ENCODE data around the gene KREMEN1. TPM values are rescaled to one million over a fixed set of nuclear protein-coding genes. Genes with fewer than 3 reads are reported as not detected.

Gene KREMEN1
- total RNA-seq, 1 donor from 2014 or later, result 24.6 TPM

DNA sequence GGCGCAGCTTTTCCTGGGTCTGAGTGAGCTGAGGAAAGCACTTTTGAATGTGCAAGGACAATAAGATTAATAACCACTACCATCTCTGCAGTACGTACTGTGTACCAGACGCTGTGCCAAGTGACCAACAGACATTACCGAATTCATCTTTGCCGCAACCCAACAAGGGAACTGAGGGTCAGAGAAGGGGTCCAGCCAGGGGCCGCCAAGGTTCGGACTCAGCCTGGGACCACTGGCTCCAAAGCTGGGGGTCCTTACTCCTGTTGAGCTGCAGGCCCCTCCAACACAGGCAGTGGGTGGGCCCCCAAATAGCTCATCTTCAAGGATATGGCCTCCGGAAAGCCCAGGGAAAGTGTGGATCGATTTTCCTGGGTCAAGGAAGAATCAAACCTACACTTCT is 77.9 kb downstream of the KREMEN1 start:
- intact Hi-C loops (cut with DNase I), result no loop called here
- Histone ChIP-seq H3K27me3 (no peaks in the 10 kb centered on the region), H3K4me1 (peaks cover 12% of the 10 kb centered on the region), H3K27ac (no peak overlapping the region), H3K9me3 (no peaks in the 10 kb centered on the region), H3K4me3 (no peak overlapping the region), H3K36me3 (peaks cover 0 to 3% of the 10 kb centered on the region in 2 donors)
- no peak for TF ChIP-seq POLR2A (IDR thresholded peaks at IDR 0.05)
- TF ChIP-seq, protein P1, sequence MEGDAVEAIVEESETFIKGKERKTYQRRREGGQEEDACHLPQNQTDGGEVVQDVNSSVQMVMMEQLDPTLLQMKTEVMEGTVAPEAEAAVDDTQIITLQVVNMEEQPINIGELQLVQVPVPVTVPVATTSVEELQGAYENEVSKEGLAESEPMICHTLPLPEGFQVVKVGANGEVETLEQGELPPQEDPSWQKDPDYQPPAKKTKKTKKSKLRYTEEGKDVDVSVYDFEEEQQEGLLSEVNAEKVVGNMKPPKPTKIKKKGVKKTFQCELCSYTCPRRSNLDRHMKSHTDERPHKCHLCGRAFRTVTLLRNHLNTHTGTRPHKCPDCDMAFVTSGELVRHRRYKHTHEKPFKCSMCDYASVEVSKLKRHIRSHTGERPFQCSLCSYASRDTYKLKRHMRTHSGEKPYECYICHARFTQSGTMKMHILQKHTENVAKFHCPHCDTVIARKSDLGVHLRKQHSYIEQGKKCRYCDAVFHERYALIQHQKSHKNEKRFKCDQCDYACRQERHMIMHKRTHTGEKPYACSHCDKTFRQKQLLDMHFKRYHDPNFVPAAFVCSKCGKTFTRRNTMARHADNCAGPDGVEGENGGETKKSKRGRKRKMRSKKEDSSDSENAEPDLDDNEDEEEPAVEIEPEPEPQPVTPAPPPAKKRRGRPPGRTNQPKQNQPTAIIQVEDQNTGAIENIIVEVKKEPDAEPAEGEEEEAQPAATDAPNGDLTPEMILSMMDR (IDR thresholded peaks at IDR 0.05), result no peak
- no peak for TF ChIP-seq POLR2AphosphoS5 (IDR thresholded peaks at IDR 0.05; ENCODE audit: insufficient read depth in 1 of 2, low read depth in 1 of 2)
- DNase-seq (ENCODE audit: extremely low spot score in 2 of 2), result peak in 1 of 2 donors; percentile 72

DNA sequence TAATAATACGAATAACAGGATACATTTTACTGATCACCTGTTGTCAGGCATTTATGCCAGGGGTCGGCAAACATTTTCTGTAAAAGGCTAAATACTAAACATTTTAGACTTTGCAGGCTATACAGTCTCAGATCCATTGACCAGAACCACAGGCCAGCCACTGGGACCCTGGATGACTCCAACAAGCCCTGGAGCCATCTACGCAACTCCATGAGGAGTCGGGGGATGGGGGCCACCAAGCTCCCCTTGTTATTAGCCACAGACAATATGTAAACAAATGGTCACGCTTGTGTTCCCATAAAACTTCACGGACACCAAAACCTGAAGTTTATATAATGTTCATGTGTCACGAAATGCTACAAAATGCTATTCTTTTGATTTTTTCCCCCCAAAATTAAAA is 78.5 kb downstream of the KREMEN1 start:
- DNase-seq (ENCODE audit: extremely low spot score in 2 of 2), result peak in 1 of 2 donors; percentile 34
- no peak overlapping the region for H3K27ac ChIP-seq
- no peak for TF ChIP-seq POLR2AphosphoS5 (IDR thresholded peaks at IDR 0.05; ENCODE audit: insufficient read depth in 1 of 2, low read depth in 1 of 2)

DNA sequence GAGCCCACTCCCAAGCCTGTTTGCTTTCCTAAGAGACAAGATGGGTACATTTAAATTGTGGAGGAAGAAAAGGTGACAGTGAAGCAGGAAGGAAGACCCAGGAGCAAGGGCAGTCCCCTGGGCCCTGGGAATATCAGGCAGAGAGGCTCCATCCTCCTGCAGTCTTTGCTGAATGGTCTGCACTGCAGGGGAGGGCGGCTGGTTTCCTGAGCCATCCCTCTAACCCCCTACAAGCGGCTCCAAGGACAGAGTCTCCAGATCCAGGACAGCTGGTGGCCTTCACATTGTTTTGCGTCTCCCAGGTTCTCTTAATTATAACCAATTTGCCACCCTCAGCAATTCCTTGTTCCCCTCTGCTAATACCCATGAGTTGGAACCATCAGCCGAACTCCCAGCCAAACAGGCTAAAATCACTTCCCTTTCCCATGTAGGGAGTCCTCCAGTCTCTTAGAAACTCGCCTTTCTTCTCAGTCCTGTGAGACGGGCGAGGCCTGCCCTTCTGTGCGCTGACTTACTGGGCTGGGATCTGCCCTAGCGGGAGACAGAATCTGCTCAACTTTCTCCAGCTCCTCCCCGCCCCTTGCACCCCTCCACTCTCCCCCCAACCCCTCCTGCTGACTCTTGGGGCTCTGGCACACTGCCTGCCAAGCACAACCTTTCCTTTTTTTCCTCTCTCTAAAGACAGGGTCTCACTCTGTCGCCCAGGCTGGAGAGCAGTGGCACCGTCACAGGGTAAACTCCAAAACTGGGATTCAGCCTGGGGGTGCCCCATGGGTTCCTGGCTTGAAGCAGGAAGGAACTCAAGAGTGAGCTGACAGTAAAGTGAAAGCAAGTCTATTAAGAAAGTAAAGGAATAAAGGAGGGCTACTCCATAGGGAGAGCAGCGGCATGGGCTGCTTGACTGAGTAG is 79.5 kb downstream of the KREMEN1 start:
- peaks cover 12% of the 10 kb centered on the region for H3K4me1 ChIP-seq
- TF ChIP-seq POLR2A (IDR thresholded peaks at IDR 0.05), result no peak
- intact Hi-C loops (cut with DNase I), result no loop called here
- no peaks in the 10 kb centered on the region for H3K9me3 ChIP-seq
- no peak overlapping the region for H3K4me3 ChIP-seq
- peak in 1 of 2 donors; percentile 32 for DNase-seq (ENCODE audit: extremely low spot score in 2 of 2)
- H3K36me3 ChIP-seq, result no peaks in the 10 kb centered on the region
- no peaks in the 10 kb centered on the region for H3K27me3 ChIP-seq
- H3K27ac ChIP-seq, result peak overlapping the region; percentile 3

More for the DNA sequence above, 78.5 kb downstream of the KREMEN1 start:
- peaks cover 0 to 3% of the 10 kb centered on the region in 2 donors for H3K36me3 ChIP-seq
- H3K9me3 ChIP-seq, result no peaks in the 10 kb centered on the region
- no peak overlapping the region for H3K4me3 ChIP-seq
- intact Hi-C loops (cut with DNase I), result no loop called here
- peaks cover 12% of the 10 kb centered on the region for H3K4me1 ChIP-seq
- no peaks in the 10 kb centered on the region for H3K27me3 ChIP-seq

DNA sequence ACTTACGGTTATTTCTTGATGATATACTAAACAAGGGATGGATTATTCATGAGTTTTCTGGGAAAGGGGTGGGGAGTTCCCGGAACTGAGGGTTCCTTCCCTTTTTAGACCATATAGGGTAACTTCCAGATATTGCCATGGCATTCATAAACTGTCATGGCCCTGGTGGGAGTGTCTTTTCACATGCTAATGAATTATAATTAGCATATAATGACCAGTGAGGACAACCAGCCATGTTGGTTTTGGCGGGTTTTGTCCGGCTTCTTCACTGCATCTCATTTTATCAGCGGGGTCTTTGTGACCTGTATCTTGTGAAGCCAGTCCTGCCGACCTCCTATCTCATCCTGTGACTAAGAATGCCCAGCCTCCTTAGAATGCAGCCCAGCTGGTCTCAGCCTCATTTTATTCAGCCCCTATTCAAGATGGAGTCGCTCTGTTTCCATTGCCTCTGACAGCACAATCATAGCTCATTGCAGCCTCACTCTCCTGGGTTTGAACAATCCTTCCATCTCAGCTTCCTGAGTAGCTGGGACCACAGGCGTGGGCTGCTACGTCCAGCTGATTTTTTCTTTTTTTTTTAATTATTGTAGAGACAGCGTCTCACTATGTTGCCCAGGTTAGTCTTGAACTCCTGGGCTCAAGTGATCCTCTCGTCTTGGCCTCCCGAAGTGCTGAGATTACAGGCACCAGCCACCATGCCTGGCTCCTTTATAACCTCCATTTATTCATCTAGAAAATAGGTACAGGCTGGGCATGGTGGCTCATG is 80.3 kb downstream of the KREMEN1 start:
- Histone ChIP-seq H3K27me3 (no peaks in the 10 kb centered on the region), H3K9me3 (no peaks in the 10 kb centered on the region), H3K36me3 (no peaks in the 10 kb centered on the region), H3K27ac (peak overlapping the region; percentile 3), H3K4me1 (peaks cover 12% of the 10 kb centered on the region), H3K4me3 (no peak overlapping the region)
- intact Hi-C loops (cut with DNase I), result no loop called here
- no peak for TF ChIP-seq POLR2A (IDR thresholded peaks at IDR 0.05)
- TF ChIP-seq POLR2AphosphoS5 (IDR thresholded peaks at IDR 0.05; ENCODE audit: insufficient read depth in 1 of 2, low read depth in 1 of 2), result no peak
- TF ChIP-seq, protein P1 (IDR thresholded peaks at IDR 0.05), result no peak
- DNase-seq (ENCODE audit: extremely low spot score in 2 of 2), result no peak

DNA sequence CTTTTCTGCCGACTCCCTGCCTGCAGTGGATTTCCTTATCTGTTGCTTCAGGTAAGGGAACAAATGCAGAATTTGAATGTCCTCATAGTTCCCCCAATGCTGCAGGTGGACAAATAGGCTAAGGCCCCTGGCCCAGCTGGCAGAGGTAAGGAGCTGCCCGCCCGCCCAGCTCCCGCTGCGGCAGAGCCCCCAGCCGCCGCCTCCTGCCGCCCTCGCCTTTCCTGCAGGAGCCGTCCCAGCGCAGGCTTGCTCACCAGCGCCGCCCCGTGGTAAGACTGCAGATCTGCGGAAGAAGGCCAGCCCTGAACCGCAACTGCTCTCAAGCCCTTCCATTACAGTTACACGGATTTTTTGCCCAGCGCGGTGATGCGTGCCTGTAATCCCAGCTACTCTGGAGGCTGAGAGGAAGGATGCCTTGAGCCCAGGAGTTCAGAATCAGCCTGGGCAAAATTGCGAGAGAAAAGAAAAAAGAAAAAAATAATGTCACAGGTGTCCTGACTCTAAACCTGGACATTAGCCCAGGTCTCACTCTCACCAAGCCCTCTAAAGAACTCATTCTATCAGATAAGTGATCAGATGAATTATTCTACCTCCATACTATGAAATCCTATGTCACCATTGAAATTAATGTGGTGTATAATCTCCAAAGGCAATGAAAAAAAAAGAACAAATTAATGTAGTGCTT is 81.7 kb downstream of the KREMEN1 start:
- Histone ChIP-seq H3K36me3 (no peaks in the 10 kb centered on the region), H3K27me3 (no peaks in the 10 kb centered on the region), H3K4me1 (peaks cover 12% of the 10 kb centered on the region), H3K9me3 (no peaks in the 10 kb centered on the region), H3K4me3 (peak overlapping the region in 1 of 2 donors; percentile 2), H3K27ac (no peak overlapping the region)
- peak in 1 of 2 donors; percentile 67 for DNase-seq (ENCODE audit: extremely low spot score in 2 of 2)
- intact Hi-C loops (cut with DNase I), result no loop called here
- peak in 1 of 2 donors; percentile 39 for TF ChIP-seq POLR2AphosphoS5 (IDR thresholded peaks at IDR 0.05; ENCODE audit: insufficient read depth in 1 of 2, low read depth in 1 of 2)
- TF ChIP-seq POLR2A (IDR thresholded peaks at IDR 0.05), result no peak
- TF ChIP-seq, protein P1 (IDR thresholded peaks at IDR 0.05), result peak; percentile 58 to 87 (median 76)
